HepG2 (cell line): Measurements from ENCODE around the gene KMT2E.

ENCODE experiments used
- HES4 ChIP-seq: sonication (generic); formaldehyde crosslinking; IDR thresholded peaks from 2 replicates; pipeline ENCODE4 v1.9.0; 2021; ENCODE audit warnings: mild to moderate bottlenecking, missing genetic modification reagents, borderline replicate concordance
- POLR2A ChIP-seq, 2 experiments: IDR thresholded peaks; 2 replicates each; pipeline ENCODE4 v1.6.1; 2011; ENCODE audit warnings: low read depth in 2 of 2, low read length in 2 of 2, mild to moderate bottlenecking in 1 of 2, moderate library complexity in 1 of 2; ENCODE audit not compliant: insufficient read depth in 1 of 2
- POLR2AphosphoS5 ChIP-seq: IDR thresholded peaks from 2 replicates; pipeline ENCODE4 v1.6.1; 2012; ENCODE audit warnings: low read depth, low read length
- SP1 ChIP-seq, 2 experiments: fragments of 450-650 bp in 1 of 2; sonication (generic) in 1 of 2; formaldehyde crosslinking in 1 of 2; IDR thresholded peaks; 2 replicates each; pipeline versions ENCODE4 v1.4.0 to v1.6.1; 2016 to 2020; ENCODE audit warnings: missing genetic modification reagents in 1 of 2
- ZMAT3 ChIP-seq: sonication (generic); formaldehyde crosslinking; conservative IDR thresholded peaks from 2 replicates; pipeline ENCODE4 v1.7.0; 2021; ENCODE audit warnings: missing genetic modification reagents
- TF ChIP-seq, protein P1 (sequence below): sonication (generic); formaldehyde crosslinking; IDR thresholded peaks from 2 replicates; pipeline ENCODE4 v1.9.0; 2021; ENCODE audit warnings: missing genetic modification reagents, borderline replicate concordance
- TF ChIP-seq, protein P2 (sequence below): IDR thresholded peaks from 2 replicates; pipeline ENCODE4 v1.6.1; 2012; ENCODE audit warnings: inconsistent platforms
- TF ChIP-seq, protein P3 (sequence below): sonication (generic); formaldehyde crosslinking; IDR thresholded peaks from 2 replicates; pipeline ENCODE4 v1.5.0; 2020; ENCODE audit warnings: mild to moderate bottlenecking, missing genetic modification reagents, moderate library complexity
- TF ChIP-seq, protein P4 (sequence below): sonication (generic); formaldehyde crosslinking; conservative IDR thresholded peaks from 2 replicates; pipeline ENCODE4 v1.4.0; 2020; ENCODE audit warnings: missing genetic modification reagents
- TF ChIP-seq, protein P5 (sequence below): sonication (generic); formaldehyde crosslinking; IDR thresholded peaks from 2 replicates; pipeline ENCODE4 v1.8.1; 2023; ENCODE audit warnings: missing genetic modification reagents, mild to moderate bottlenecking, borderline replicate concordance
- TF ChIP-seq, protein P6 (sequence below): sonication (generic); formaldehyde crosslinking; IDR thresholded peaks from 2 replicates; pipeline ENCODE4 v1.8.0; 2022; ENCODE audit warnings: mild to moderate bottlenecking, missing genetic modification reagents, borderline replicate concordance
- TF ChIP-seq, protein P7 (sequence below): sonication (generic); formaldehyde crosslinking; IDR thresholded peaks from 2 replicates; pipeline ENCODE4 v1.5.0; 2020; ENCODE audit warnings: mild to moderate bottlenecking, missing genetic modification reagents

DNA sequence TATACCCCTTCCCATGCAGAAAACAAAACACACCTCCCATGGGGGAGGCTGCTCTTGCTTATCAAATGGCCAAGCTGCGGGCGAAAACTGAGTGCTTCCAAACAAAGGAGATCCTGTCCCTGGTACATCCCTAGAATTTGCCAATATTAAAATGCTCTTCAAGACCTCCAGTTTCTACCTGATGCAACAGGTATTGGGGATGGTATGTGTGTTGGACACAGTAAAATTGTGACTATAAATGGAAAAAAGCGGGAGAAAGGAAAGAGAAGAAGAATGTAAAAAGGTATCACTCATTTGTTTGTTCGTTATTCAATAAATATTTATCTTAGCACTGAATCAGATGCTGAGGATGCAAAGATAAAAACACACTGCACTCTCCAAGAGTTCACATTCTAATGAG lies 123.9 kb downstream of the KMT2E start:
- TF ChIP-seq, protein P1, sequence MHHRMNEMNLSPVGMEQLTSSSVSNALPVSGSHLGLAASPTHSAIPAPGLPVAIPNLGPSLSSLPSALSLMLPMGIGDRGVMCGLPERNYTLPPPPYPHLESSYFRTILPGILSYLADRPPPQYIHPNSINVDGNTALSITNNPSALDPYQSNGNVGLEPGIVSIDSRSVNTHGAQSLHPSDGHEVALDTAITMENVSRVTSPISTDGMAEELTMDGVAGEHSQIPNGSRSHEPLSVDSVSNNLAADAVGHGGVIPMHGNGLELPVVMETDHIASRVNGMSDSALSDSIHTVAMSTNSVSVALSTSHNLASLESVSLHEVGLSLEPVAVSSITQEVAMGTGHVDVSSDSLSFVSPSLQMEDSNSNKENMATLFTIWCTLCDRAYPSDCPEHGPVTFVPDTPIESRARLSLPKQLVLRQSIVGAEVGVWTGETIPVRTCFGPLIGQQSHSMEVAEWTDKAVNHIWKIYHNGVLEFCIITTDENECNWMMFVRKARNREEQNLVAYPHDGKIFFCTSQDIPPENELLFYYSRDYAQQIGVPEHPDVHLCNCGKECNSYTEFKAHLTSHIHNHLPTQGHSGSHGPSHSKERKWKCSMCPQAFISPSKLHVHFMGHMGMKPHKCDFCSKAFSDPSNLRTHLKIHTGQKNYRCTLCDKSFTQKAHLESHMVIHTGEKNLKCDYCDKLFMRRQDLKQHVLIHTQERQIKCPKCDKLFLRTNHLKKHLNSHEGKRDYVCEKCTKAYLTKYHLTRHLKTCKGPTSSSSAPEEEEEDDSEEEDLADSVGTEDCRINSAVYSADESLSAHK (CRISPR knock-in tag), result no peak
- TF ChIP-seq POLR2AphosphoS5 (no peak), HES4 (CRISPR knock-in tag) (no peak), POLR2A (IDR thresholded peaks at IDR 0.05; ENCODE audit: insufficient read depth in 1 of 2, low read depth in 2 of 2, low read length in 2 of 2) (no peak), ZMAT3 (no peak), SP1 (IDR thresholded peaks at IDR 0.05) (no peak), SP1 (CRISPR knock-in tag; IDR thresholded peaks at IDR 0.05) (no peak)
- TF ChIP-seq, protein P2, sequence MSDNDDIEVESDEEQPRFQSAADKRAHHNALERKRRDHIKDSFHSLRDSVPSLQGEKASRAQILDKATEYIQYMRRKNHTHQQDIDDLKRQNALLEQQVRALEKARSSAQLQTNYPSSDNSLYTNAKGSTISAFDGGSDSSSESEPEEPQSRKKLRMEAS, result no peak
- TF ChIP-seq, protein P3, sequence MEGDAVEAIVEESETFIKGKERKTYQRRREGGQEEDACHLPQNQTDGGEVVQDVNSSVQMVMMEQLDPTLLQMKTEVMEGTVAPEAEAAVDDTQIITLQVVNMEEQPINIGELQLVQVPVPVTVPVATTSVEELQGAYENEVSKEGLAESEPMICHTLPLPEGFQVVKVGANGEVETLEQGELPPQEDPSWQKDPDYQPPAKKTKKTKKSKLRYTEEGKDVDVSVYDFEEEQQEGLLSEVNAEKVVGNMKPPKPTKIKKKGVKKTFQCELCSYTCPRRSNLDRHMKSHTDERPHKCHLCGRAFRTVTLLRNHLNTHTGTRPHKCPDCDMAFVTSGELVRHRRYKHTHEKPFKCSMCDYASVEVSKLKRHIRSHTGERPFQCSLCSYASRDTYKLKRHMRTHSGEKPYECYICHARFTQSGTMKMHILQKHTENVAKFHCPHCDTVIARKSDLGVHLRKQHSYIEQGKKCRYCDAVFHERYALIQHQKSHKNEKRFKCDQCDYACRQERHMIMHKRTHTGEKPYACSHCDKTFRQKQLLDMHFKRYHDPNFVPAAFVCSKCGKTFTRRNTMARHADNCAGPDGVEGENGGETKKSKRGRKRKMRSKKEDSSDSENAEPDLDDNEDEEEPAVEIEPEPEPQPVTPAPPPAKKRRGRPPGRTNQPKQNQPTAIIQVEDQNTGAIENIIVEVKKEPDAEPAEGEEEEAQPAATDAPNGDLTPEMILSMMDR (CRISPR knock-in tag), result no peak
- TF ChIP-seq, protein P4, sequence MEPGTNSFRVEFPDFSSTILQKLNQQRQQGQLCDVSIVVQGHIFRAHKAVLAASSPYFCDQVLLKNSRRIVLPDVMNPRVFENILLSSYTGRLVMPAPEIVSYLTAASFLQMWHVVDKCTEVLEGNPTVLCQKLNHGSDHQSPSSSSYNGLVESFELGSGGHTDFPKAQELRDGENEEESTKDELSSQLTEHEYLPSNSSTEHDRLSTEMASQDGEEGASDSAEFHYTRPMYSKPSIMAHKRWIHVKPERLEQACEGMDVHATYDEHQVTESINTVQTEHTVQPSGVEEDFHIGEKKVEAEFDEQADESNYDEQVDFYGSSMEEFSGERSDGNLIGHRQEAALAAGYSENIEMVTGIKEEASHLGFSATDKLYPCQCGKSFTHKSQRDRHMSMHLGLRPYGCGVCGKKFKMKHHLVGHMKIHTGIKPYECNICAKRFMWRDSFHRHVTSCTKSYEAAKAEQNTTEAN (CRISPR knock-in tag), result no peak
- TF ChIP-seq, protein P5, sequence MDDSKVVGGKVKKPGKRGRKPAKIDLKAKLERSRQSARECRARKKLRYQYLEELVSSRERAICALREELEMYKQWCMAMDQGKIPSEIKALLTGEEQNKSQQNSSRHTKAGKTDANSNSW (CRISPR knock-in tag), result no peak
- TF ChIP-seq, protein P6, sequence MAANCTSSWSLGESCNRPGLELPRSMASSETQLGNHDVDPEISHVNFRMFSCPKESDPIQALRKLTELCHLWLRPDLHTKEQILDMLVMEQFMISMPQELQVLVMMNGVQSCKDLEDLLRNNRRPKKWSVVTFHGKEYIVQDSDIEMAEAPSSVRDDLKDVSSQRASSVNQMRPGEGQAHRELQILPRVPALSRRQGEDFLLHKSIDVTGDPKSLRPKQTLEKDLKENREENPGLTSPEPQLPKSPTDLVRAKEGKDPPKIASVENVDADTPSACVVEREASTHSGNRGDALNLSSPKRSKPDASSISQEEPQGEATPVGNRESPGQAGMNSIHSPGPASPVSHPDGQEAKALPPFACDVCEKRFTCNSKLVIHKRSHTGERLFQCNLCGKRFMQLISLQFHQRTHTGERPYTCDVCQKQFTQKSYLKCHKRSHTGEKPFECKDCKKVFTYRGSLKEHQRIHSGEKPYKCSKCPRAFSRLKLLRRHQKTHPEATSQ, result no peak
- TF ChIP-seq, protein P7, sequence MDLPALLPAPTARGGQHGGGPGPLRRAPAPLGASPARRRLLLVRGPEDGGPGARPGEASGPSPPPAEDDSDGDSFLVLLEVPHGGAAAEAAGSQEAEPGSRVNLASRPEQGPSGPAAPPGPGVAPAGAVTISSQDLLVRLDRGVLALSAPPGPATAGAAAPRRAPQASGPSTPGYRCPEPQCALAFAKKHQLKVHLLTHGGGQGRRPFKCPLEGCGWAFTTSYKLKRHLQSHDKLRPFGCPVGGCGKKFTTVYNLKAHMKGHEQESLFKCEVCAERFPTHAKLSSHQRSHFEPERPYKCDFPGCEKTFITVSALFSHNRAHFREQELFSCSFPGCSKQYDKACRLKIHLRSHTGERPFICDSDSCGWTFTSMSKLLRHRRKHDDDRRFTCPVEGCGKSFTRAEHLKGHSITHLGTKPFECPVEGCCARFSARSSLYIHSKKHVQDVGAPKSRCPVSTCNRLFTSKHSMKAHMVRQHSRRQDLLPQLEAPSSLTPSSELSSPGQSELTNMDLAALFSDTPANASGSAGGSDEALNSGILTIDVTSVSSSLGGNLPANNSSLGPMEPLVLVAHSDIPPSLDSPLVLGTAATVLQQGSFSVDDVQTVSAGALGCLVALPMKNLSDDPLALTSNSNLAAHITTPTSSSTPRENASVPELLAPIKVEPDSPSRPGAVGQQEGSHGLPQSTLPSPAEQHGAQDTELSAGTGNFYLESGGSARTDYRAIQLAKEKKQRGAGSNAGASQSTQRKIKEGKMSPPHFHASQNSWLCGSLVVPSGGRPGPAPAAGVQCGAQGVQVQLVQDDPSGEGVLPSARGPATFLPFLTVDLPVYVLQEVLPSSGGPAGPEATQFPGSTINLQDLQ (CRISPR knock-in tag), result no peak
